ENCODE results near the gene NREP.

DNA sequence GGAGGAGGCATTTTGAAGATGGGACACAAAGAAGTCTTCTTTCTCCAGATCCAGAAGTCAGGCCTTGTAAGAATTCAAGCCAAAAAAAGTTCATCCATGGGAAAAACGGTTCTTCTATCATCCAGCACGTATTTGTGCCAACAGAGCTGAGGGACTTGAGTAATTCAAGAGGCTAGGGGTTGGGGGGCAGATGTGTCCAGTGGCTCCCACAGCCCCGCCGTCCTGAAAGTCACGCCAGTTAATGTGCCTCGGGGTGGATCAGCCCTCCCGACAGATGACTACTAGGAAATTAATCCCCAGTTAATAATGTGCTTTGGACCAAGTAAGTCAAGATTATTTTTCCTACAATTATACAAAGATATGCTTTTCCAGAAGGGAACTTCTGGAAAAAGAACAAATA is 23.4 kb downstream of the NREP start:
- TF ChIP-seq, protein P1, sequence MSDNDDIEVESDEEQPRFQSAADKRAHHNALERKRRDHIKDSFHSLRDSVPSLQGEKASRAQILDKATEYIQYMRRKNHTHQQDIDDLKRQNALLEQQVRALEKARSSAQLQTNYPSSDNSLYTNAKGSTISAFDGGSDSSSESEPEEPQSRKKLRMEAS (IDR thresholded peaks at IDR 0.05), result no peak
- TF ChIP-seq, protein P2, sequence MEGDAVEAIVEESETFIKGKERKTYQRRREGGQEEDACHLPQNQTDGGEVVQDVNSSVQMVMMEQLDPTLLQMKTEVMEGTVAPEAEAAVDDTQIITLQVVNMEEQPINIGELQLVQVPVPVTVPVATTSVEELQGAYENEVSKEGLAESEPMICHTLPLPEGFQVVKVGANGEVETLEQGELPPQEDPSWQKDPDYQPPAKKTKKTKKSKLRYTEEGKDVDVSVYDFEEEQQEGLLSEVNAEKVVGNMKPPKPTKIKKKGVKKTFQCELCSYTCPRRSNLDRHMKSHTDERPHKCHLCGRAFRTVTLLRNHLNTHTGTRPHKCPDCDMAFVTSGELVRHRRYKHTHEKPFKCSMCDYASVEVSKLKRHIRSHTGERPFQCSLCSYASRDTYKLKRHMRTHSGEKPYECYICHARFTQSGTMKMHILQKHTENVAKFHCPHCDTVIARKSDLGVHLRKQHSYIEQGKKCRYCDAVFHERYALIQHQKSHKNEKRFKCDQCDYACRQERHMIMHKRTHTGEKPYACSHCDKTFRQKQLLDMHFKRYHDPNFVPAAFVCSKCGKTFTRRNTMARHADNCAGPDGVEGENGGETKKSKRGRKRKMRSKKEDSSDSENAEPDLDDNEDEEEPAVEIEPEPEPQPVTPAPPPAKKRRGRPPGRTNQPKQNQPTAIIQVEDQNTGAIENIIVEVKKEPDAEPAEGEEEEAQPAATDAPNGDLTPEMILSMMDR (IDR thresholded peaks at IDR 0.05 in 2 of 3, conservative IDR thresholded peaks at IDR 0.05 in 1 of 3; ENCODE audit: borderline replicate concordance in 1 of 3, insufficient read depth in 1 of 3, low read depth in 2 of 3, low read length in 2 of 3), result no peak
- TF ChIP-seq RAD21 (IDR thresholded peaks at IDR 0.05; ENCODE audit: low read depth), result no peak
